HG03025 (cell line): ENCODE results near the gene IL18RAP.

ENCODE experiments used
- ATAC-seq: cut with Tn5 transposase; IDR thresholded peaks from one replicate; pipeline ENCODE4 v1.9.1; 2021; ENCODE audit warnings: mild to moderate bottlenecking, moderate library complexity; ENCODE audit not compliant: unreplicated experiment, low FRiP score

IL18RAP gene

DNA sequence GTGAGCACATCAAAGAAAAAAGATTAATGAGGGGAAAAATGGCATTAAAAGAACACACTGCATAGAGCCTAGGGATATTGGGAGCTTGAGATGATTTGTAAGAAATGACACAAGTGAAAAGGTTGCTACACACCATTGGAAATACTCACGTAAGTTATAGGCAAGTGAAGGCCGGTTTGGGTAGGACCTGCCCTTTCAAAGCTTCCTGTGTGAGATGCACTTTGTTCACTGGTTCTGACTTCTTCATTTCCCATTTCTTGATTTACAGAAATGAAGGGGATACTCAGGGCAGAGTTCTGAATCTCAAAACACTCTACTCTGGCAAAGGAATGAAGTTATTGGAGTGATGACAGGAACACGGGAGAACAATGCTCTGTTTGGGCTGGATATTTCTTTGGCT, at the start of gene IL18RAP:
Gene IL18RAP, plus strand, starts transcription at position 251 of the 400 bp plus-strand sequence. Its CDS starts 118 bp downstream, at position 369.
- ATAC-seq, result no peak

GRCh38 chr2:102376052-102376591, 46.8 kb upstream of the IL18RAP start:
- ATAC-seq, result no peak

DNA sequence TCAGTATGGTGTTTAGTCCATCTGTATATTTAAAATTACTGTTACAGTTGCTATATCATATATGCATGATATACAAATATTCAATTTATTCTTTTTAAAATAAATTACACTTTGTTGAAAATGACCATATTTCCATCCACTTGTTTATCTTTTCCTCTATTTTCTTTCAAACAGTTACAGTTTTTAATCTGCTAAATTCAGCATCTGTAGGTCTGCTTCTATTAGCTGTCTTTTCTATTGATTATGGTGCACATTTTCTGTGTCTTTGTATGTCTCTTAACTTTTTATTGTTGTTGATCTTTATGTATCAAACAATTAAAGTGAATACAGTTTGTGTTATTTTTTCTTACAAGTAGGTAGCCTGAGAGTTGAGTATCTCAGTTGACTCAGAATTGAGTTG, 39.2 kb upstream of the IL18RAP start:
- ATAC-seq, result no peak

DNA sequence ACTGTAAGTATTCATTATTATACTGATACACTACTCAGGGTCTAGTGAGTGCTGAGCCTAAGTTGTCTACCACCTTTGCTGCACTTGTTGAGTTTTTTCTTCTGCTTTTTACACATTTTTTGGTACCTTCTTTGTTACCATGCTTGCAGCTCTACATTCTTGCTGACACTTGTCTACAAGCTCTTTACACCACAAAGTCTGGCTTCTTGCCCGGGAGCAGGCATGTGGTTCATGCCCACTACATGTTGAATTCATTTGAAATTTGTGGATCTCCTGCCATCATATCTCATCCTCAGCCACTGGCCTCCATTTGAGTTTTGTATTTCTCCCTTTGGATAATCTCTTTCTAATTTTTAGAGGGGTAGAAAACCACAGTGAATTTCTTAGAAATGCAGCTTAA, 37.4 kb upstream of the IL18RAP start:
- ATAC-seq, result no peak

DNA sequence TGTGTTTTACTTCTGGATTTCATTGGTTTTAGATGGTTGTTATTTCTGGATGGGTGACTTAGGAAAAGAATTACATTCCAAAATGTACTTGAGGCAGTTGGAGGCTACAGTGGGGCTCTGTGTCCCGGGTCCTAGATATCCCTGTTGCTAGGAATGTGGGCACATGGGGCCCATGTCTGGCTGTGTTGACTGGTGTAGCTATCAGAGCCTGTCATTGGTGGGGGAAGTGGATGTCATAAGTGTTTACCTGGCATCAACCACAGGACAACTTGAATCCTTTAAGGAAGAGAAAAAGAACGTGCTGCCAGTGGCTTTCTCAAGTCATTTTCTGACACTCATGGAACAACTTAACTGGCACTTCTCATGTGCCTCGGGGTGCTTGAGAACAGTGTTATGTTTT, 37.0 kb upstream of the IL18RAP start:
- ATAC-seq, result no peak

- no peak for ATAC-seq
Observed at GRCh38 chr2:102386867-102387541, 36.0 kb upstream of the IL18RAP start.

DNA sequence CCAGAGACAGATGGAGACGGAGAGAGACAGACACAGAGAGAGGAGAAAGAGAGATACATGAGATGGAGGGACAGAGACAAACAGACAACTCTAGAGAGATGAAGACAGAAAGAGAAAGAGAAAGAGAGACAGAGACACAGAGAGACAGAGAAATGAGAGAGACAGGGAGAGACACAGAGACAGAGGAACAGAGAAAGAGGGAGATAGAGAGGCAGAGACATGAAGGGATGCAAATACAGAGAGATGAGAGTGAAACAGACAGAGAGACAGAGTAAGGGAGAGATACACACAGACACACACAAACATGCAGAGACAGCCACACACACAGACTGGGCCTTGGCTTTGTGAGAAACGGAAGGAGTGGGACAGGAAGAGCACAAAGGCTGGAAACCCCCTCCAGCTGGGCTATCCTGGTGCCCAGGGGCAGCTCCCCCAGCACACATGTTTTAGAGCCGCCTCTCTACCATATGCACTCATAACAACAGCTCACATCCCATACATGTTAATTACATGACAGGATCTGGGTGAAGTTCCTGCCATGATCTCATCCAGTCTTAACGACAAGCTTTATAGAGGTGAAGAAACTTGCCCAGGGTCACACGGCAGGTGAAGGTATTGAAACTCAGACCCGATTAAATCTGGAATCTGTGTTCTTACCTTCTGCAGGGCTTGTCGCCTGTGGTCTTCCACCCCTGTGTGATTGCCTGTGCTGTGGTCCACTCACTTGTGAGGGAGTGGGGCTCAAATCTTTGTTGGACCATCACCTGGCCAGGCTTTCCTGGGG, 35.0 kb upstream of the IL18RAP start:
- ATAC-seq, result no peak

DNA sequence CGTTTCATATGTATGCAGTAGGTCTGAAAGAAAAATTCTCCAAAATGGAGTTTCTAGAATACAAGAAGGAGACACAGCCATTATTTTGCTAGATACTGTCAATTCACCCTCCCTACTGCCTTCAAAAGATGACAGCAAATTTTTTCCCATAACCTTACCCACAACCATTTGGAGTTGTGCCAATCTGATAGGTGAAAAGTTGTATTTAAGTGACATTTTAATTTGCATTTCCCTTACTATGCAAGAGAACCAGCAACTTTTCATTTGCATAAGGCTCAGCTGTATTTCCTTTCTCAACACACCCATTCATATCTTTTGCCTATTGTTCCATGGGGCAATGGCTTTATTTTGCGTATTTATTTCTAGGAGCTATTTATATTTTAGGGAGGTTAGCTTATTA, 31.4 kb upstream of the IL18RAP start:
- ATAC-seq, result no peak

GRCh38 chr2:102392096-102392495, 30.9 kb upstream of the IL18RAP start:
- no peak for ATAC-seq

DNA sequence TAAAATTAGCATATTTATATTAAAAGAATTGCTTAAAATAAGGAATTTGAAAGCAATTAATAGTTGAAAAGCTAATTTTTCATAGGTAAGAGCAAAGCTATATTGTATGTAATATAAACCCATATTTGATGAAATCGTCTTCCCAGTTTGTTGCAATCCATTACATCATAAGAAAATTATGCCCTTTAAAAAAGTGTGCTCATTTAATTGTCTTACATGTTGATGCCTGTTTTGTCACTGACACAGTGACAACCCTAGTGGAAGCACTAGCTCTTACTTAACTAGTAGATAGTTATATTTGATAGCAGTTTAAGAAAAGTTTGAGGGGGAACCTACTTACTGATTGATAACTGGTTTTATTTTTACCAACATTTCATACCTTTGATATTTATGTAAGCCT, 30.0 kb upstream of the IL18RAP start:
- ATAC-seq, result no peak

DNA sequence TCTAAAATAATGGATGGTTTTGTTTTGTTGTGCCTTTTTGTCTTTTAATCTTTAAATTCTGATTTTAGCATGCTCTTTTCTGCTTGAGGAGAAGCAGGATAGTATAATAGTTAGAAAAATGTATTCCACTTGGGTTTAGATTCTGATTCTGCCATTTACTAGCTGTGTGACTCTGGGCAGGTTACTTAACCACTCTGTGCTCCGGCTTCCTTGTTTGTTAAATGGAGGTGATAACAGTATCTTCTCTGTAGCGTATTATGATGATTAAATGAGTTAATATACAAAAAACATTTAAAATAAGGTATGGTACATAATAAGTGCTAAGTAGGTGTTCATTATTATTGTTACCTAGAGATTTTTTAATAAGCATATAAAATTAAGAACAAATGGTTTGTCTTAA, 26.9 kb upstream of the IL18RAP start:
- ATAC-seq, result no peak

DNA sequence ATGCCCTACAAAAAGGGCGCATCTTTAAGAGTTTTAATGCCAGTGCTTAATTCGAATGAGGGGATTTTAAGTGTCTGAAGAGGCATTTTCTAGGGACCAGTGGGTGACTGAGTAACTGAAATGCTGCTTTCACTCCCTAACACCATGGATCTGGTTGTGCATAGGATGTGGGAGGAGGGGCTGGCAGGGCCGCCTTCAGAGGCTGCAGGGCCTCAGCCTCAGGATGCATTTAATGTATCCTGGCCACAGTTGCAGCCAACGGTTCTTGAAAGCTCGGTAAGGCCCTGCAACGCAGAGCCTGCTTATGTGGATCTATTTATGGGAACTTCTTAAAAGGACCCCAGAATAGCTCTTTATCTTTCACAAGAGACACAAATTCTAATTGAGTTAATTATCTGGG, 25.8 kb upstream of the IL18RAP start:
- no peak for ATAC-seq

DNA sequence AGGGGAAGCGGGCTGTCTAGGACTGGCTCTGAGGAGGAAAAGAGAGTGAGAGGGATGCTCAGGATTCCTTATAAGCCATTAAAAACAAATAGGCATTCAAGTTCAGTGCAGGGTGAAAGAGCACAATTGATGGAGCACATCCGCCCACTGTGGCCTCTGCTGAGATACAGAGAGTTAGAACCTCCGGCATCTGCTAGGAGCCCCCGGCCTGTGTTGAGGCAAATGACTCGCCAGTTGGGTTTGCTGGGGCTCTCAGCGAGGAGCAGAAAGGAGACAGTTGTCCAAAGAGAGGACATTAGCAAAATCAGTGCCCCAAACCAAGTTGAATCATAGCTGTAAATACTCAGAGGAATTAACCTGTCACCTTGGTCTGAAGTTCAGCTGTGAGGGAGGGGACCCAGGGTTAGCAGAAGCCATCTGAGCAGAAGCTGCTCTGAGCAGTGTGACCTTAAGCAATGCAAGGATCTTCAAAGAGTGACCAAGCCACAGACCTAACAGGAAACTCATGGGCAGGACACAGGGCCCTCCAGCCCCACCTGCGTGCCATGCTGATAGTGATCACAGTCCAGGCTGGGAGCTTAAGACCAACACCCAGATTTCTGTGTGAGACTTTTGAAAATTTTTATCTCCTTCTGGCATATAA, 23.3 kb upstream of the IL18RAP start:
- ATAC-seq, result no peak

DNA sequence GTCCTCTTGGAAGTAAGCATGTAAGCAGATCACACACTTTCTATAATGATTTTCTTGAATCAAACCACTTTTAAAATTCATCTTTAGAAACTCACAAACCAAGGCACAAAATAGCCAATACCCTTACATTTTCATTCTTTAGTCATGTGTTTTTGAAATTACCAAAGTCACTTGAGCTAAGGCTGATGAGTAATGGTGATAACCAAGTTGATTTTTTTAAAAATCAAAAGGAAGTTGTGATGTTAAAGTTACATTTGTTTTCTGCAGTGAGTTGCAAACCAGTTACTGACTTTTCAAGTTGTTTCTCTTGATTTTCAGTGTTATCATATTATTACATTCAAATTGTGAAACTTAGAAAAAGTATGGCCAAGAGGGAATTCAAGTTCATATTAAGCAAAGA, 21.5 kb upstream of the IL18RAP start:
- no peak for ATAC-seq

DNA sequence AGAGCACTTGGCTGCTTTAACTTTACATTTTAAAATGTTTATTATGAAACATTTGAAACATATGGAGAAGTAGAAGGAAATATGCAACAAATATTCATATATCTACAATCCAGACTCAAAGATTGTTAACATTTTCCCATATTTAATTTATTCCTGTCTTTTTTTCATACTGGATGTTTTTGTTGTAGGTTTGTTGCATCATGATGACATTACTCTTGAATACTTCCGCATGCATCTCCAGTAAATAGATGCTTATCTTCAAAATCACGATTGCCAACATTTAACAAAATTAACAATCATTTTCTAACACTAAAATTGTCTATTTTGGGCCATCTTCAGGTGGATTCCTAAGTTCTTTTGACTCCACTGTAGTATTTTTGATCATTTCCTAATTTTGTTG, 21.1 kb upstream of the IL18RAP start:
- no peak for ATAC-seq

DNA sequence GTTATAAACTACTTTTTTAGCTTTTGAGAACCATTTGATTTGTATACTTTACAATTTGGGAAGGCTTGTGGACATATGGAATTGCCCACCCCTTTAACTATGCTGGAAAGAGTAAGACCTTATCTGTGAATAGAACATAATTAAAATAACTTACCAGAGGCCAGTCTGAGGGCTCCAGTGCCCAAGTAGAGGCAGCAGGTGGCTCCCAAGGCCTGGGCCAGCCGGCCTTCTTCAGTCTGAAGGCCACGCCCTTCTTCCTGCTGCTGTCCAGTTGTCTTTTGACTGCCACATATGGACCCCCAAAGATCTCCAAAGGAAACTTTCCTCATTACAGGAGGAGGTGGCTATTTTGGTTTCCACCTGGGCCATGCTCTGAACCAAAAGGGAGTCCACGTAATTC, 12.0 kb upstream of the IL18RAP start:
- ATAC-seq, result no peak

GRCh38 chr2:102412199-102412598, 10.8 kb upstream of the IL18RAP start:
- no peak for ATAC-seq

GRCh38 chr2:102417946-102418345, 5.0 kb upstream of the IL18RAP start:
- no peak for ATAC-seq

DNA sequence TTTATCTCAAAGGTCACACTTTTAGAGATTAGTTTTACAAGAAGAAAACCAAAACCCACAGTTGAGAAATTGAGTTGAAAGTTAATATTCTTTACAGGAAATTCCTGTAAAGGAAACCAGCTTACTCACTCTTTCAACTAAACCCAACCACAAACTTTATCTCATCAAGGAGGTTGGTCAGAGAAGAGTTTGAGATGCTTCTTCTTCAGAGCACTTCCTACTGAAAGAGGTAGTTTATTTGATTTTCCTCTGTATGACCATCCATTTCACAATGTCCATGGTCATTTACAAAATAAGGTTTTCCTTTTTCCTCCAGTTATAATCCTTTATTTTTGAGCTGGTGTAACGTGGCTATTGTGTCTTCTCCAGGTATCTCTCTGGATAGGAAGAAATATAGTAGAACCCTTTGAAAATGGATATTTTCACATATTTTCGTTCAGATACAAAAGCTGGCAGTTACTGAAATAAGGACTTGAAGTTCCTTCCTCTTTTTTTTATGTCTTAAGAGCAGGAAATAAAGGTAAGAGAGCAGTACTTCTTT, 4.5 kb upstream of the IL18RAP start:
- peak; percentile 68 for ATAC-seq

DNA sequence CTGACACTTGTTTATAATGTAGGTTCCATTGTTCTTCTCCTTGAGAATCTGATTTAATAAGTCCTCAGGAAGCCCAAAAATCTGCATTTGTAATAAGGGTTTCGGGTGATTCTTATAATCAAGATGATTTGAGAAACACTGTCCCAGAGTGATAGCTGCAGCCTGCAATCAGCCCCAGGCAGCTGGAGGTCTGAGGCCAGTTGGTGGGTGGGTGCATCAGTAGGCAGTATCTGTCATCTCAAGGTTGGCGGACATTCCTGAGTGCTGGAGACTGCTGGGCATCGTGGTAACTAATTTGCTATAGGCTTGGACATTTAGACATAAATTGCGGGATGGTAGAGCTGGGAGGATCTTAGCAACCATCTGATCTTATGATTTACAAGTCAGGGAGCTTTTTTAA, 2.7 kb upstream of the IL18RAP start:
- ATAC-seq, result no peak
